ES-I3 (cell line): ENCODE results near the gene SIDT1.
A peak's percentile ranks its signal among the peaks of the same experiment; 100 is the strongest.

Source experiments
- H3K36me3 ChIP-seq: 2 replicates; pipeline ENCODE4 v1.6.1; 2013; ENCODE audit warnings: mild to moderate bottlenecking, low read length, control low read depth, moderate library complexity; ENCODE audit not compliant: insufficient read depth
- H3K4me1 ChIP-seq: 2 replicates; pipeline ENCODE4 v1.6.1; 2013; ENCODE audit warnings: mild to moderate bottlenecking, control low read depth, low read length; ENCODE audit not compliant: insufficient read depth
- H3K9ac ChIP-seq: 2 replicates; pipeline ENCODE4 v1.6.1; 2013; ENCODE audit warnings: low read depth, mild to moderate bottlenecking, low read length, moderate library complexity
- H3K9me3 ChIP-seq: 2 replicates; pipeline ENCODE4 v1.6.1; 2013; ENCODE audit warnings: mild to moderate bottlenecking, low read length, moderate library complexity; ENCODE audit not compliant: control insufficient read depth, insufficient read depth

Gene SIDT1

DNA sequence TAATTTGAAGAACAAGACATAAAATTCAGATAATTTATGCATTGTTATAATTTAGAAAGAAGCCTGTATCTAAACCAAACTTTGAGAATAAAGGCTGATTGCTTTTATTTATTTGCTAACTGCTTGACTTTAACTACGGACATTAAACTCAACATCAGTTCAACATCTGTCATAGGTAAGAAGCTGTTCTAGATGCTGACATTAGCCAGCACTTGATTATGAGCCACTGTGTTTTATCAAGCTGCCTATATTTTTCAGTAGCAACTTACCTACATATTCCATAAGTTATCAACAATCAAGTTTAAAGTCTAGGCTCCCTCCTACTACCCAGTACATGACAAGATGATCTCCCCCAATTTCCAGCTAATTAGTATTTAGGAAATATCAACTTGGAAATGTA is 122.0 kb downstream of the SIDT1 start:
- H3K36me3 ChIP-seq = peaks cover 3% of the 10 kb centered on the region; the same call in 1 of the 2 replicates
- H3K9ac ChIP-seq = no peak overlapping the region
- no peaks in the 10 kb centered on the region for H3K9me3 ChIP-seq
- peaks cover 6% of the 10 kb centered on the region; the same call in 1 of the 2 replicates for H3K4me1 ChIP-seq

DNA sequence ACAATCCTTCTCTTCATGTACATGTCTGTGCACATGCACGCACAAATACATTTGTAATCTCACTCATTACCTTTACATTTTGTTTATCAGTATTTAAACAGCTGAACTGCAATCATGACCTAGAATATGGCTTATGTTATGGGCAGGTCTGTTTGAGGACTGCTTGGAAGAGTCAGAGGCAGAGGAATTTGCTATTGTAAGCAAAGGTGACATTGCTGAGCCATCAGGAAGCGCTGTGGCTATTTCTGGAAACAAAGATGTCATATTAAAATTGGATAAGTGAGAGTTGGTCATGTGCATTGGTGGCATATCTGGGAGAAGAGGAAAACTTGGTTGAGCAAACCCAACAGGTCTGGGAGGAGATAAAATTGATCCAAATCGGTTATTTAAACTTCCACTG is 122.5 kb downstream of the SIDT1 start:
- no peak overlapping the region for H3K9ac ChIP-seq
- H3K4me1 ChIP-seq = peaks cover 6% of the 10 kb centered on the region; the same call in 1 of the 2 replicates

DNA sequence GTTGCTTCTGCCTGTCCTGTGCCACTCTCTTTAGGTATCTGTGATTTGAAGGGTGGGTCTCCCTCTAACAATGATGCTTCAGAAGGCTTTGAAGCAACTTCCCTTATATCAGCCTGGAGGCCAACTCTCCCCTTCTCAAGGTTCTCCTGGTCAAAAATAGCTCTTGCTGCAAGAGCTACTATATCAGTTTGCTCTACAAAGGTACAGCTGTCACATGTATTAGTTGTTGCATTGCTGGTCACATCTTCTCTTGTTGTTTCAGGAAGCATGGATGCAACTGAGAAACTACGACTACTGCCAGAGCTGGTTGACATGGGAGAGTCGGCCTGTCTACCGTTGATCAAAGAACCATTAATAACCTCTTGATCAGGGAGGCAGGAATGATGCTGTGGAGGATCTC is 125.8 kb downstream of the SIDT1 start:
- H3K9ac ChIP-seq = no peak overlapping the region
- no peaks in the 10 kb centered on the region for H3K9me3 ChIP-seq
- H3K36me3 ChIP-seq = peaks cover 10% of the 10 kb centered on the region
- no peaks in the 10 kb centered on the region for H3K4me1 ChIP-seq

More for the DNA sequence above, 122.5 kb downstream of the SIDT1 start:
- H3K9me3 ChIP-seq = no peaks in the 10 kb centered on the region
- H3K36me3 ChIP-seq = peaks cover 7% of the 10 kb centered on the region

- Histone ChIP-seq H3K9me3 (no peaks in the 10 kb centered on the region), H3K4me1 (no peaks in the 10 kb centered on the region), H3K9ac (no peak overlapping the region), H3K36me3 (peaks cover 10% of the 10 kb centered on the region)
Measured at GRCh38 chr3:113659101-113659541, 126.8 kb downstream of the SIDT1 start.

DNA sequence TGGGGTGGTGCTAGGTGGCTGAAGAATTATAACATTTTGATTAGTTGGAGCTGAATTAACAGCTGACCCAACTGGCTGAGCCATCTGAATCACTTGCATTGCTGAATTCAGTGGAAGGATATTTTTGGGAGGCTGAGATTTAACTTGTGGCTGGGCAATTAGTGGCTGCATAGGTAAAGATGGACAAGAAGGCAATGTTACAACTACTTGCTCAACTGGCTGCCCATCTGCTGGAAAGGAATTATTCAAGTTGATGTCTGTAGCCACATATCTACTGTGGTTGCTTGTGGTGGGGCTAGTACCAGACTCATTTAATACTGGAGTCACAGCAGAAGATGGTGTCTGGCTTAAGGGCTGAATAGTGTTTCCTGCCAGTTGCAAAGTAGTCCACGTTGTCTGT is 127.6 kb downstream of the SIDT1 start:
- Histone ChIP-seq H3K4me1 (no peaks in the 10 kb centered on the region), H3K9ac (no peak overlapping the region), H3K36me3 (peaks cover 10% of the 10 kb centered on the region), H3K9me3 (no peaks in the 10 kb centered on the region)

DNA sequence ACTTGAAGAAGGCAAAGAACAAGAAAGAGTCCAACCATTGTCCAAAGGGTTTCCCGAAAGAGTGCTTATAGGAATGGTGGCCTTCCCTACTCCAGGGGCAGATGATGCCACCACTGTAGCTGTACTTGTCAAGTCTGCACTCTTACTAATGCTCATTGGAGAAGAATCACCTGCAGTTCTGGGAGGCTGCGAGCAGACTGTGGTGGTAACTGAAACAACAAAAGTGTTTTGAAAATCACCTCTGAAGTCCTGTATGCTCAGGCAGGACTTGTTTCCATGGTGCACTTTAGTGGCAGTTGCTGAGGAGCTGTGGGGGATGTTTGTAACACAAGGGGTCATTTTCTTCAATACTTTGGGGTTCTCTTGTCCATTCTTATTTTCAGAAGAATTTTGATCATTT is 128.1 kb downstream of the SIDT1 start:
- H3K9me3 ChIP-seq = no peaks in the 10 kb centered on the region
- peaks cover 10% of the 10 kb centered on the region for H3K36me3 ChIP-seq
- H3K4me1 ChIP-seq = no peaks in the 10 kb centered on the region
- no peak overlapping the region for H3K9ac ChIP-seq

GRCh38 chr3:113660896-113661295 is 128.5 kb downstream of the SIDT1 start:
- no peaks in the 10 kb centered on the region for H3K4me1 ChIP-seq
- H3K9me3 ChIP-seq = no peaks in the 10 kb centered on the region
- peaks cover 10% of the 10 kb centered on the region for H3K36me3 ChIP-seq
- H3K9ac ChIP-seq = no peak overlapping the region

- no peak overlapping the region for H3K9ac ChIP-seq
- H3K4me1 ChIP-seq = peaks cover 1% of the 10 kb centered on the region; the same call in 1 of the 2 replicates
- H3K36me3 ChIP-seq = peaks cover 10% of the 10 kb centered on the region
- no peaks in the 10 kb centered on the region for H3K9me3 ChIP-seq
Measured at GRCh38 chr3:113662824-113663223, 130.5 kb downstream of the SIDT1 start.

DNA sequence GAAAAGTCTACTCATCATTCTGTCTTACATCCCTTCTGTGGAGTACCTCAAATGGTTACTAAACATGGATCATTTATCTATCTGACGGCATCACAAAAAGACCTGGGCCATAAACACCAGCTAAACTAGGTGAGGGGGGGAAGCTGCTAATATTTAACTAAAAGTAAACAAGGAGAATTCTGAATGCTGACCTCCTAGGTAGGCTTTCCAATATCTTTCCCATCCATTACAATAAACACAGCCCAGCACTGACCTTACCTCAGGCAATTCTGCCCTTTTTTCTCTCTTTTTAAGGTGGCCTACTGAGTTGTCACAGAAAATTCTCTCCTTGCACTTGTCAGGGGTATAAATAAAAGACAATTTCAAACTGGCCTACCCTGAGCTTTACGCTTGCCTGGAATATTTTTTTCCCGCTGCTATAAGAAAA is 131.0 kb downstream of the SIDT1 start:
- Histone ChIP-seq H3K9me3 (no peaks in the 10 kb centered on the region), H3K9ac (no peak overlapping the region)

GRCh38 chr3:113663761-113664160 is 131.4 kb downstream of the SIDT1 start:
- H3K9me3 ChIP-seq = no peaks in the 10 kb centered on the region
- H3K9ac ChIP-seq = no peak overlapping the region
- peaks cover 10% of the 10 kb centered on the region for H3K36me3 ChIP-seq
- H3K4me1 ChIP-seq = peaks cover 8% of the 10 kb centered on the region; the same call in 1 of the 2 replicates

More for the DNA sequence above, 131.0 kb downstream of the SIDT1 start:
- Histone ChIP-seq H3K4me1 (peaks cover 7% of the 10 kb centered on the region; the same call in 1 of the 2 replicates), H3K36me3 (peaks cover 10% of the 10 kb centered on the region)

- peaks cover 8% of the 10 kb centered on the region; the same call in 1 of the 2 replicates for H3K4me1 ChIP-seq
- H3K9me3 ChIP-seq = no peaks in the 10 kb centered on the region
- H3K36me3 ChIP-seq = peaks cover 3% of the 10 kb centered on the region
- H3K9ac ChIP-seq = no peak overlapping the region
Measured at GRCh38 chr3:113664523-113665094, 132.3 kb downstream of the SIDT1 start.

GRCh38 chr3:113668015-113668414 is 135.7 kb downstream of the SIDT1 start:
- Histone ChIP-seq H3K4me1 (peaks cover 8% of the 10 kb centered on the region; the same call in 1 of the 2 replicates), H3K9ac (no peak overlapping the region), H3K9me3 (no peaks in the 10 kb centered on the region), H3K36me3 (no peaks in the 10 kb centered on the region)

GRCh38 chr3:113673593-113673992 is 141.2 kb downstream of the SIDT1 start:
- Histone ChIP-seq H3K36me3 (no peaks in the 10 kb centered on the region; the same call in 1 of the 2 replicates), H3K4me1 (0 out of 2 replicates have a peak, but pooled peaks cover 10% of the 10 kb centered on the region), H3K9me3 (no peaks in the 10 kb centered on the region), H3K9ac (no peak overlapping the region)

DNA sequence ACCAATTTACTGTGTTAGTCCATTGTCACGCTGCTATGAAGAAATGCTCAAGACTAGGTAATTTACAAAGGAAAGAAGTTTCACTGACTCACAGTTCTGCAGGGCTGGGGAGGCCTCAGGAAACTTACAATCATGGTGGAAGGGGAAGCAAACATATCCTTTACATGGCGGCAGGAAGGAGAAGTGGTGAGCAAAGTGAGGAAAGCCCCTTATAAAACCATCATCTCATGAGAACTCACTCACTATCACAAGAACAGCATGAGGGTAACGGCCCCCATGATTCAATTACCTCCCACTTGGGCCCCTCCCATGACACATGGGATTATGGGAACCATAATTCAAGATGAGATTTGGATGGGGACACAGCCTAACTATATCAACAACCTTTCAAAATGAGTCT is 143.9 kb downstream of the SIDT1 start:
- Histone ChIP-seq H3K9ac (no peak overlapping the region), H3K9me3 (no peaks in the 10 kb centered on the region), H3K4me1 (0 out of 2 replicates have a peak, but pooled peaks cover 10% of the 10 kb centered on the region), H3K36me3 (no peaks in the 10 kb centered on the region; the same call in 1 of the 2 replicates)

DNA sequence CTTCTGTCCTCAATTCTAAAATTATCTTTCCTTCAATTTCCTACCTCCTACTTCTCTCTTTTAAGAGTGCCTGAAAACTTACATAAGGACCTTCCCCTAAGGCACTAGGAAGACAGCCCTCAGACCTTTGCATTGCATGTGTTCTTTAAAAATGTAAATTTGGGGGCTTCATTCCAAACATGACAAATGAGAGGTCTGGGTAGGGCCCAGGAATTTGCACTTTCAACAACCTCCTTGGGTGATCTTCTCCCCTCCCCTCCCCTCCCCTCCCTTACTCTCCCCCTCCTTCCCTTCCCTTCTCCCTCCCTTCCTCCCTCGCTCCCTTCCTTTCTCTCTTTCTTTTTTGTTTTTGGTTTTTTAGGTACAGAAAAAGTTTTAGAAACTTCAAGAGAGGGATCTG is 145.4 kb downstream of the SIDT1 start:
- H3K36me3 ChIP-seq = no peaks in the 10 kb centered on the region; the same call in 1 of the 2 replicates
- no peaks in the 10 kb centered on the region for H3K9me3 ChIP-seq

More for the DNA sequence above, 145.4 kb downstream of the SIDT1 start:
- H3K4me1 ChIP-seq = 0 out of 2 replicates have a peak, but pooled peaks cover 10% of the 10 kb centered on the region
- H3K9ac ChIP-seq = peak overlapping the region; percentile 32; the same call in 1 of the 2 replicates
